Endothelial cell of umbilical vein (primary cell): Measurements from ENCODE around the gene MAMDC2. TPM values are rescaled to one million over a fixed set of nuclear protein-coding genes. Genes with fewer than 3 reads are reported as not detected.
"Not testable (repeated sequence)": the region's sequence is repeated elsewhere in the genome, so short reads cannot be mapped to it uniquely, and the experiment has no call there.

Experiments
- BruUV-seq: library from RNA; stranded (reverse); fragments of 400-500 nt; replicated peaks from 2 replicates; lab custom pipeline; 2021; lab: Mats Ljungman, UMichigan
- CTCF ChIA-PET: fragments of 300-600, 350-600 bp; sonication (Branson Sonifier 250); formaldehyde crosslinking; loops from one replicate; lab custom pipeline; 2021; ENCODE audit warnings: antibody characterized with exemption, inconsistent platforms; lab: Charles Lee
- POLR2A ChIA-PET: fragments of 300-600, 350-600 bp; sonication (Branson Sonifier 250); formaldehyde crosslinking; loops from one replicate; lab custom pipeline; 2021; ENCODE audit warnings: antibody characterized with exemption, inconsistent platforms; lab: Charles Lee
- DNase-seq: peaks from one replicate; pipeline ENCODE4 v3.0.0-alpha.2; 2011; ENCODE audit warnings: low read depth, low spot score
- FAIRE-seq: peaks from 2 replicates; lab custom pipeline; 2011; peaks lifted over from hg19 to GRCh38; lab: Jason Lieb, UNC
- H2AFZ ChIP-seq: 2 replicates; pipeline ENCODE4 v1.6.0; 2012; ENCODE audit warnings: low read depth, low read length, control low read depth, inconsistent platforms
- H3K27ac ChIP-seq: 2 replicates; pipeline ENCODE4 v1.5.1; 2011; ENCODE audit warnings: low read depth, mild to moderate bottlenecking, control low read depth, low read length, moderate library complexity; ENCODE audit not compliant: insufficient read depth
- H3K27me3 ChIP-seq, 2 experiments: 2 replicates each; pipeline versions ENCODE4 v1.6.0 to v1.6.1; 2011; ENCODE audit warnings: low read length in 2 of 2, mixed read lengths in 1 of 2; ENCODE audit not compliant: control insufficient read depth in 2 of 2, insufficient read depth in 2 of 2
- H3K36me3 ChIP-seq, 2 experiments: 2 replicates in 1 of 2; 3 replicates in 1 of 2; pipeline ENCODE4 v1.5.1; 2011; ENCODE audit warnings: low read length in 2 of 2, mild to moderate bottlenecking in 1 of 2, moderate library complexity in 1 of 2; ENCODE audit not compliant: control insufficient read depth in 2 of 2, insufficient read depth in 2 of 2; ENCODE audit errors: extremely low read depth in 1 of 2
- H3K4me1 ChIP-seq: 3 replicates; pipeline ENCODE4 v1.5.1; 2011; ENCODE audit warnings: mild to moderate bottlenecking, low read length; ENCODE audit not compliant: control insufficient read depth, insufficient read depth; ENCODE audit errors: extremely low read depth
- H3K4me2 ChIP-seq: 2 replicates; pipeline ENCODE4 v1.6.1; 2011; ENCODE audit warnings: low read length, control low read depth, mixed read lengths; ENCODE audit not compliant: insufficient read depth
- H3K4me3 ChIP-seq, 3 experiments: fragments of 200-600 bp in 1 of 3; sonication (generic), shearing (Covaris generic) in 1 of 3; replicated peaks in 1 of 3; 2 replicates each; pipeline ENCODE4 v1.5.1; 2011 to 2016; ENCODE audit warnings: control low read depth in 3 of 3, low read length in 3 of 3, mild to moderate bottlenecking in 2 of 3, inconsistent platforms in 1 of 3, low read depth in 1 of 3, moderate library complexity in 1 of 3; ENCODE audit not compliant: insufficient read depth in 1 of 3
- H3K79me2 ChIP-seq: 2 replicates; pipeline ENCODE4 v1.6.0; 2012; ENCODE audit warnings: low read length, inconsistent platforms; ENCODE audit not compliant: control insufficient read depth, insufficient read depth
- H3K9ac ChIP-seq: replicated peaks from 2 replicates; pipeline ENCODE3; 2011; ENCODE audit warnings: low read length, control low read depth; ENCODE audit not compliant: insufficient read depth; ENCODE audit errors: extremely low read depth
- H3K9me1 ChIP-seq: replicated peaks from 3 replicates; pipeline ENCODE4 v1.6.0; 2011; ENCODE audit warnings: mild to moderate bottlenecking, low read length; ENCODE audit not compliant: control insufficient read depth, insufficient read depth; ENCODE audit errors: extremely low read depth
- H3K9me3 ChIP-seq: replicated peaks from 2 replicates; pipeline ENCODE4 v1.5.1; 2012; ENCODE audit warnings: low read length, inconsistent platforms; ENCODE audit not compliant: control insufficient read depth, insufficient read depth
- H4K20me1 ChIP-seq: replicated peaks from 2 replicates; pipeline ENCODE3; 2011; ENCODE audit warnings: mild to moderate bottlenecking, low read length; ENCODE audit not compliant: control insufficient read depth, insufficient read depth; ENCODE audit errors: extremely low read depth
- CTCF ChIP-seq, 2 donors: IDR thresholded peaks; 1 replicate in 1 of 2; 2 replicates in 1 of 2; pipeline ENCODE4 v1.5.1; 2011; ENCODE audit warnings: low read length in 2 of 2, mild to moderate bottlenecking in 2 of 2, moderate library complexity in 2 of 2, control low read depth in 1 of 2, inconsistent platforms in 1 of 2, low read depth in 1 of 2; ENCODE audit not compliant: insufficient read depth in 1 of 2; ENCODE audit errors: extremely low read depth in 1 of 2
- EZH2 ChIP-seq: IDR thresholded peaks from 2 replicates; pipeline ENCODE4 v1.6.1; 2012; ENCODE audit warnings: borderline replicate concordance, low read depth, mild to moderate bottlenecking, moderate library complexity, low read length, inconsistent platforms; ENCODE audit not compliant: severe bottlenecking
- FOS ChIP-seq: IDR thresholded peaks from 2 replicates; pipeline ENCODE4 v1.6.1; 2011; ENCODE audit warnings: mild to moderate bottlenecking, low read length, moderate library complexity, borderline replicate concordance; ENCODE audit not compliant: insufficient read depth
- GATA2 ChIP-seq: IDR thresholded peaks from 2 replicates; pipeline ENCODE4 v1.7.0; 2011; ENCODE audit warnings: low read depth, mild to moderate bottlenecking, moderate library complexity, mixed read lengths, low read length; ENCODE audit not compliant: insufficient read length, insufficient read depth
- JUN ChIP-seq: IDR thresholded peaks from 2 replicates; pipeline ENCODE4 v1.6.1; 2011; ENCODE audit warnings: borderline replicate concordance, low read depth; ENCODE audit not compliant: insufficient read length, insufficient read depth
- MAX ChIP-seq: IDR thresholded peaks from 2 replicates; pipeline ENCODE4 v1.6.1; 2011; ENCODE audit not compliant: insufficient read depth, insufficient read length
- MYC ChIP-seq: IDR thresholded peaks from one replicate; pipeline ENCODE4 v1.6.1; 2011; ENCODE audit warnings: mild to moderate bottlenecking, low read depth, low read length
- POLR2A ChIP-seq: IDR thresholded peaks from 2 replicates; pipeline ENCODE4 v1.6.1; 2012; ENCODE audit warnings: low read depth, mild to moderate bottlenecking, control low read depth, low read length
- POLR2AphosphoS5 ChIP-seq: IDR thresholded peaks from 2 replicates; pipeline ENCODE4 v1.6.1; 2012; ENCODE audit warnings: low read depth, mild to moderate bottlenecking, control low read depth, low read length, moderate library complexity; ENCODE audit not compliant: insufficient read depth
- dilution Hi-C: fragments of 300-500 bp; cut with MboI; formaldehyde crosslinking; loops from one replicate; pipeline ENCODE4 v1.15.0; 2019; ENCODE audit warnings: low sequenced_read_pairs; ENCODE audit not compliant: extremely low pct_ligation_motif_present
- intact Hi-C: fragments of 100-400 bp; cut with micrococcal nuclease; formaldehyde crosslinking; loops from one replicate; pipeline ENCODE4 v1.10.0; 2022
- polyA plus RNA-seq, 4 experiments: library from polyadenylated mRNA; depleted of rRNA in 3 of 4; stranded (reverse) in 3 of 4; unstranded in 1 of 4; fragments of >200 nt; gene quantifications; 2 replicates each; pipeline versions ENCODE4 v1.2.1 to v1.2.3, GENCODE V29; 2011 to 2012; ENCODE audit warnings: missing spikeins in 1 of 4
- total RNA-seq: library from RNA; stranded (reverse); gene quantifications from 2 replicates; pipeline ENCODE4 v1.2.3, GENCODE V29; 2021

The MAMDC2 gene
- total and polyA plus RNA-seq, 2 donors (not counting 3 experiments of a cell fraction or from before 2014, with no cell fraction given) = 0.60 to 1.1 TPM

GRCh38 chr9:70197216-70198044 is 153.8 kb downstream of the MAMDC2 start:
- no peak overlapping the region for H3K4me3 ChIP-seq
- H3K27me3 ChIP-seq = no peaks in the 10 kb centered on the region
- no peaks in the 10 kb centered on the region for H3K4me1 ChIP-seq
- H2AFZ ChIP-seq = no peak overlapping the region
- intact Hi-C loops (no loop called here), dilution Hi-C loops (no loop called here)
- H3K36me3 ChIP-seq = no peaks in the 10 kb centered on the region
- no peaks in the 10 kb centered on the region for H4K20me1 ChIP-seq
- no peaks in the 10 kb centered on the region for H3K79me2 ChIP-seq
- TF ChIP-seq MYC (no peak), POLR2A (no peak), POLR2AphosphoS5 (no peak), EZH2 (no peak), GATA2 (no peak), MAX (no peak), JUN (no peak), FOS (no peak), CTCF (IDR thresholded peaks at IDR 0.05; ENCODE audit: extremely low read depth in 1 of 2, insufficient read depth in 1 of 2, low read depth in 1 of 2, low read length in 2 of 2) (no peak)
- H3K9me3 ChIP-seq = no peaks in the 10 kb centered on the region
- H3K9me1 ChIP-seq = no peaks in the 10 kb centered on the region
- H3K4me2 ChIP-seq = no peak overlapping the region
- DNase-seq = no peak
- H3K9ac ChIP-seq = no peak overlapping the region
- BruUV-seq = no TSS peak
- ChIA-PET POLR2A (no interaction called here), CTCF (no interaction called here)
- no peak for FAIRE-seq
- no peak overlapping the region for H3K27ac ChIP-seq

GRCh38 chr9:70204743-70205142 is 161.1 kb downstream of the MAMDC2 start:
- H4K20me1 ChIP-seq, H3K36me3 ChIP-seq, FAIRE-seq, DNase-seq, H3K9ac ChIP-seq, H3K9me1 ChIP-seq, POLR2A ChIA-PET, BruUV-seq, H3K4me3 ChIP-seq, H2AFZ ChIP-seq, H3K4me1 ChIP-seq, H3K27me3 ChIP-seq, H3K9me3 ChIP-seq, CTCF ChIA-PET, intact Hi-C loops, H3K27ac ChIP-seq, H3K79me2 ChIP-seq, H3K4me2 ChIP-seq, dilution Hi-C loops: not testable (repeated sequence)
